Measurements from ENCODE around the gene TCEA2.

- no peak for TF ChIP-seq EP300 (IDR thresholded peaks at IDR 0.05; ENCODE audit: borderline replicate concordance)
- TF ChIP-seq TAF1 (IDR thresholded peaks at IDR 0.05; ENCODE audit: low read depth) = no peak
- no peak for TF ChIP-seq CREB1 (IDR thresholded peaks at IDR 0.05; ENCODE audit: low read depth)
- TF ChIP-seq MAX (IDR thresholded peaks at IDR 0.05) = no peak
- no peak for TF ChIP-seq CEBPB (IDR thresholded peaks at IDR 0.05)
- TF ChIP-seq NFIC (IDR thresholded peaks at IDR 0.05) = no peak
- no peak for TF ChIP-seq YY1 (IDR thresholded peaks at IDR 0.05; ENCODE audit: low read depth)
- TF ChIP-seq EGR1 (IDR thresholded peaks at IDR 0.05) = no peak
- no peak for TF ChIP-seq USF1 (IDR thresholded peaks at IDR 0.05)
- no peak for TF ChIP-seq REST (IDR thresholded peaks at IDR 0.05; ENCODE audit: low read depth)
- no peak for TF ChIP-seq FOXM1 (IDR thresholded peaks at IDR 0.05; ENCODE audit: borderline replicate concordance, low read depth)
- no peak for TF ChIP-seq TEAD4 (IDR thresholded peaks at IDR 0.05)
Observed at GRCh38 chr20:64080813-64081623, 18.0 kb downstream of the TCEA2 start.

Data from Ishikawa (cell line).